ENCODE data around the gene DOCK1.
"Not testable (repeated sequence)": the region's sequence is repeated elsewhere in the genome, so short reads cannot be mapped to it uniquely, and the experiment has no call there.

DOCK1 gene

DNA sequence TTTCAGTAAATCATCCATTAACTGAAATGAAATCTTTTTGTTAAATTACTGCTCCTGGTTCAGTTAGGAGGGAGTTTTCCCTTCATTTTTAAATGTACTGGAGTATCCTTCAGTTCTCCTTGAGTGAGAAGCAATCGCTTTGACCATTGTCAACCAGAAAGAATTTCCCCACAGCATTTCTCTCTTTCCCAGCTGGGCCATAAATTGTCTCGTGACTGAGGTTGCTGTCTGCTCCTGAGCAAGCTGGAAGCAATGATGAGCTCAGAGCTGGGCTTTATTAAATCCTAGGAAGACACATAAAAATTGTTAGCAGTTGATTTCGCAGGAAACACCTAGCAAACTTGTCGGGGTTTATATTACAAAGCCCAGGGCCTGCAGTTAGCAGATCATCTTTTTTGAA lies 393.2 kb downstream of the DOCK1 start:
- Histone ChIP-seq H3K4me1 (ENCODE audit: insufficient read depth, low read length) (no peaks in the 10 kb centered on the region; the same call in 1 of the 2 replicates), H3K27ac (ENCODE audit: low read length) (no peak overlapping the region), H3K9me3 (ENCODE audit: insufficient read depth, low read depth, low read length) (no peaks in the 10 kb centered on the region), H3K36me3 (ENCODE audit: insufficient read depth, low read depth, low read length) (no peaks in the 10 kb centered on the region), H3K4me3 (ENCODE audit: low read length) (no peak overlapping the region), H3K27me3 (ENCODE audit: insufficient read depth, low read length) (no peaks in the 10 kb centered on the region), H3K9ac (ENCODE audit: low read depth, low read length) (no peak overlapping the region)

DNA sequence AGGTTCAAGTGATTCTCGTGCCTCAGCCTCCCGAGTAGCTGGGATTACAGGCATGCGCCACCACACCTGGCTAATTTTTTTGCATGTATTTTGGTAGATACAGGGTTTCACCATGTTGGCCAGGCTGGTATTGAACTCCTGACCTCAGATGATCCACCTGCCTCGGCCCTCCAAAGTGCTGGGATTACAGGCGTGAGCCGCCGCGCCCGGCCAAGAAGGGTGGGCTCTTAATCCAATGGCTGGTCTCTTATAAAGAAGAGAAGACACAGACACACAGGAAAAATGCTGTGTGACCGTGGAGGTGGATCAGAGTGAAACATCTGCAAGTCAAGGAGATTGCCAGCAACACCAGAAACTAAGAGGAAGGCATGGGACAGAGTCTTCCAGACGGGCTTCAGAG lies 394.0 kb downstream of the DOCK1 start:
- H3K27me3 ChIP-seq (ENCODE audit: insufficient read depth, low read length); H3K9me3 ChIP-seq (ENCODE audit: insufficient read depth, low read depth, low read length); H3K36me3 ChIP-seq (ENCODE audit: insufficient read depth, low read depth, low read length); H3K27ac ChIP-seq (ENCODE audit: low read length); H3K4me3 ChIP-seq (ENCODE audit: low read length); H3K4me1 ChIP-seq (ENCODE audit: insufficient read depth, low read length); H3K9ac ChIP-seq (ENCODE audit: low read depth, low read length): not testable (repeated sequence)

DNA sequence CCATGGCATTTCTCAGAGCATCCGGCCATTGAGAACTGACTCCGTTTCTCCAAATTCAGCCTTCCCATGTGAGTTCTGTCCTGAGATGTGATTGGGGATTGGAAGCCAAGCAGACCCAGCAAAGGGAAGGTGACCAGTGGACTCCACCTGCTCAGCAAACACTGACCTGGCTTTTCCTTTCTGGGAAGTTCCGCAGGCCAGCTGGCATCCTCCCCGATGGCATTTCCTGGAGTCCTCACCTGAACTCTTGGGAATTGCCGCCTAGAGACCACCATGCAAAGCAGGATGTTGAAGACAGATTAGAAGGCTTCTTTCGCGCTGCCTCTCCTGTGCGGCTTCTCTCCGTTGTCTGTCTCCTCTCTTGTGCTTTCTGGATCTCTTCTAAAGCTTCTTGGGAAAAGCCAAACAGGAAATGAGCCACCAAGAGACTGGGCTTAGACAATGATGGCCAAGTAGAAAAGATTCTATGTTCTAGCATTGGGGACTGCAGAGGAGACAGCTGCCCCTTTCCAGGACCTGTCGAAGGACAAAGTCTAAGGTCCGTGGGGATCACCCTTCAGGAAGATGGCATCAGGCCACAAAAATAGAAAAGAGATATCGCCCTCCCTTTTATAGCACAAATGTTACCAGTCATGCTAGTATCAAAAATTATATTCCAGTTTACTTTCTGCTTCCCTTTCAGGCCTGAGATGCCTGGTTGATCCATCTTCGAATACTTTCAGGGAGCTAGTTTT lies 394.9 kb downstream of the DOCK1 start:
- no peaks in the 10 kb centered on the region for H3K27me3 ChIP-seq (ENCODE audit: insufficient read depth, low read length)
- H3K4me3 ChIP-seq (ENCODE audit: low read length): no peak overlapping the region
- H3K9me3 ChIP-seq (ENCODE audit: insufficient read depth, low read depth, low read length): no peaks in the 10 kb centered on the region
- H3K36me3 ChIP-seq (ENCODE audit: insufficient read depth, low read depth, low read length): no peaks in the 10 kb centered on the region
- H3K9ac ChIP-seq (ENCODE audit: low read depth, low read length): no peak overlapping the region
- no peak overlapping the region for H3K27ac ChIP-seq (ENCODE audit: low read length)
- H3K4me1 ChIP-seq (ENCODE audit: insufficient read depth, low read length): no peaks in the 10 kb centered on the region; the same call in 1 of the 2 replicates

DNA sequence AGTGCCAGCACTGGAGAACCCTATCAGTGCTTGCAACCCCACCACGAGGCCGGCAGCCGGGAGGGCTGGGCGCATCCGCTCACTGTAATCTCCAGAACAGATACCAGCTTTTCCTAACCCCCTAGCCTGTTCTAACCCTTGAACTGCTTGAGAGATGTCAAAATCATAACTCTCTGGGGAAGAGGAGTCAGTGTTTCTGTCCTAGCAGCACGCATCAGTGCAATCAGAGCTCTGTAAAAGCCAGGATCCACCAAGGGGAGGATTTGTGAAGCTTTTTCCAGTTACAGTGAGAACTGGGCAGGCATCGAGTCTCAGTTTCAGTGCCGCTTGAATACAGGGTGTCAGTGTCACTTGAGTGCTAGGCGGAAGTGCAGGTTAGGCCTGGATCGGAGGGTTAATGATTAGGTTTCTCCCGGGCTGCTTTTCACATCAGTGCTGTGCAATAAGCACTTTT lies 395.7 kb downstream of the DOCK1 start:
- Histone ChIP-seq H3K36me3 (ENCODE audit: insufficient read depth, low read depth, low read length) (no peaks in the 10 kb centered on the region), H3K27me3 (ENCODE audit: insufficient read depth, low read length) (no peaks in the 10 kb centered on the region), H3K4me1 (ENCODE audit: insufficient read depth, low read length) (no peaks in the 10 kb centered on the region; the same call in 1 of the 2 replicates), H3K27ac (ENCODE audit: low read length) (no peak overlapping the region), H3K4me3 (ENCODE audit: low read length) (no peak overlapping the region), H3K9me3 (ENCODE audit: insufficient read depth, low read depth, low read length) (no peaks in the 10 kb centered on the region), H3K9ac (ENCODE audit: low read depth, low read length) (no peak overlapping the region)

DNA sequence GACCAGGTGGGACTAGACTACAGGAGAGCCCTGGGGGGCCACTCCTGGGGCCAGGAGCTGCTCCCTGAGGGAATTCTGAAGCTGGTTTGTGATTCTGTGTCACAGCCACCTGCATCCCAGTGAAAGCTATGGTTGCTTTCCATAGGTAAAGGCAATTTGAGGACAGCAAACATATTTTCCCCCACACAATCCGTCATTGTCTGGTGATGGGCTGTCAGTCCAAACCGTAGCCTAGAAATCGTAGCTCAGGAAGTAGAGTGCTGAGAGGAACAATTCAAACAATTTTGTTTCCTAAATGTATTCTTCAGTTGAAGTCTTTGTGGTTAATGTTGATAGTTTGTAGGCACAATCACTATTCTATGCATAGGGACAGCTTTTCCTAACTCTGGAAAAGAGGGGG lies 397.1 kb downstream of the DOCK1 start:
- Histone ChIP-seq H3K4me3 (ENCODE audit: low read length) (no peak overlapping the region), H3K9ac (ENCODE audit: low read depth, low read length) (no peak overlapping the region), H3K9me3 (ENCODE audit: insufficient read depth, low read depth, low read length) (no peaks in the 10 kb centered on the region), H3K4me1 (ENCODE audit: insufficient read depth, low read length) (no peaks in the 10 kb centered on the region), H3K36me3 (ENCODE audit: insufficient read depth, low read depth, low read length) (no peaks in the 10 kb centered on the region), H3K27ac (ENCODE audit: low read length) (no peak overlapping the region), H3K27me3 (ENCODE audit: insufficient read depth, low read length) (no peaks in the 10 kb centered on the region)

DNA sequence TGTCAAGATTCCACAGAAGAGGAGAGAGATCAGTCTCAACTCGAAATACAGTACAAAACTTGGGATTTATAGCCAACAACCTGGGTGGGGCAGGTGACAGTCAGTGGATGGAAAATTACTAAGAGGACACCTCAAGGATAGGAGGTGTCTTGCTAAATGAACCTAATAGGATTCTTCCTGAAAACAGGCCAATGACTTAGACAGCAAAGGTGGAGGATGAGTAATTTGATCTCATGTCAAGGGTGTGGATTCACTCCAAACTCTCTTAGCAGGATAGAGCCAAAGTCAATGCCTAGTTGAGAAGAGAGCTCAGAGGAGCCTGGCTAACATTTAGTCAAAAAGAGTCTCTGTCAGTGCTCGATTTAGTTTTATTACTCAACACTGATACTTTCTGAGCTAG lies 397.9 kb downstream of the DOCK1 start:
- H3K4me1 ChIP-seq (ENCODE audit: insufficient read depth, low read length): no peaks in the 10 kb centered on the region
- no peaks in the 10 kb centered on the region for H3K27me3 ChIP-seq (ENCODE audit: insufficient read depth, low read length)
- no peak overlapping the region for H3K4me3 ChIP-seq (ENCODE audit: low read length)
- H3K9ac ChIP-seq (ENCODE audit: low read depth, low read length): no peak overlapping the region
- H3K9me3 ChIP-seq (ENCODE audit: insufficient read depth, low read depth, low read length): no peaks in the 10 kb centered on the region
- no peak overlapping the region for H3K27ac ChIP-seq (ENCODE audit: low read length)
- no peaks in the 10 kb centered on the region for H3K36me3 ChIP-seq (ENCODE audit: insufficient read depth, low read depth, low read length)

DNA sequence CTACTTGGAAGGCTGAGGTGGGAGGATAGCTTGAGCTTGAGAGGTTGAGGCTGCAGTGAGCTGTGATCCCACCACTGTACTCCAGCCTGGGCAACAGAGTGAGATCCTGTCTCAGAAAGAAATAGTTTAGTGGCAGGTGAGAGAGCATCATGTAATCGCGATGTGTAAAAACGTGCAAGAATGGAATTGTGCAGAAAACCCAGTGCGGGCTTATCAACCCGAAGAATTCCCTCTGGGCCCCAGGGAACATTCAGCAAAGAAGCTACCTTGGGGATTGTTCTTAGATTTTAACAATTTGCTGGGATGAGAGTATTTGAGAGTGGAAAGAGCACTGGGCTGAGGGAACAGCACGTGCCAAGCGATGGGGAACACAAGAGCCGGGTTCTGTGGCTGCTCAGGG lies 398.5 kb downstream of the DOCK1 start:
- Histone ChIP-seq H3K9ac (ENCODE audit: low read depth, low read length) (no peak overlapping the region), H3K27ac (ENCODE audit: low read length) (no peak overlapping the region), H3K4me3 (ENCODE audit: low read length) (no peak overlapping the region), H3K27me3 (ENCODE audit: insufficient read depth, low read length) (no peaks in the 10 kb centered on the region), H3K4me1 (ENCODE audit: insufficient read depth, low read length) (no peaks in the 10 kb centered on the region), H3K9me3 (ENCODE audit: insufficient read depth, low read depth, low read length) (no peaks in the 10 kb centered on the region), H3K36me3 (ENCODE audit: insufficient read depth, low read depth, low read length) (no peaks in the 10 kb centered on the region)

DNA sequence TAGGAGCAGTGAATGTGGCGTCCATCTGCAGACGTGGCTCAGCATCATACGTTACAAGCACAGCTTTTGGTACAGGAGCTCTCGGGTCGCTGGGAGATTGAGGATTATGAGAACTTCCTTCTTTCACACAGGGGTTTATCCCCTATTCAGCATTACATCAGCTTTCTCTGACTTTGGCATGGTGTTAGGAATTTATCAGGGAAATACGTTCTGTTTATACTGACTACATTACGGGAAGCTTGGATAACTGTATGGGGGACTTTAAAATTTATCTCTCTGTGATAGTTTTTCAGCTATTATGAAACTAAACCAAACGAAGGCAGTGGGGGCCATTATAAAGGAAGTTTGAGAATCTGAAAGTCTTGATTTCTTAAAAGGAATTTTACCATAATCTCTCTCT lies 401.3 kb downstream of the DOCK1 start:
- H3K9ac ChIP-seq (ENCODE audit: low read depth, low read length): no peak overlapping the region
- no peak overlapping the region for H3K27ac ChIP-seq (ENCODE audit: low read length)
- peaks cover 10% of the 10 kb centered on the region; the same call in 1 of the 2 replicates for H3K4me1 ChIP-seq (ENCODE audit: insufficient read depth, low read length)
- no peaks in the 10 kb centered on the region for H3K9me3 ChIP-seq (ENCODE audit: insufficient read depth, low read depth, low read length)
- H3K36me3 ChIP-seq (ENCODE audit: insufficient read depth, low read depth, low read length): no peaks in the 10 kb centered on the region
- H3K4me3 ChIP-seq (ENCODE audit: low read length): no peak overlapping the region
- no peaks in the 10 kb centered on the region for H3K27me3 ChIP-seq (ENCODE audit: insufficient read depth, low read length)

DNA sequence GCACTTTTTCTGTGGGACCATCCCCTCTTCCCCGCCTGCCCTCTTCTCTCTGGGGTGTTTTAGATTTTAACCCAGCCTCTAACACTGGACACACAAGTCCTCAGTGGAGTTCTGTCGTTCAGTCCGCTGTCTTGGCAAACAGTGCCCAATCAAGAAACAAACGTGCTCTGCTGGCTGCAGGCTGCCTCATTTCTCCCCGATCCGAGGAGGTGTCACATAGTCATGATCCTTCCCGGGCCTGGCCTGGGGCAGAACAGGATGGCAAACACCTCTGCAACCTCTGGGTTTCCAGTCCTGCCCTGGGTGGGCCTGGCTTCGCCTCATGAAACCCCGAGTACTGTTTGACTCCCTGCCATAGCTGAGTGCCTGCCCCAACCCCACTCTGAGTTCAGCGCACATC lies 402.1 kb downstream of the DOCK1 start:
- H3K4me1 ChIP-seq (ENCODE audit: insufficient read depth, low read length): peaks cover 10% of the 10 kb centered on the region; the same call in 1 of the 2 replicates
- H3K9ac ChIP-seq (ENCODE audit: low read depth, low read length): no peak overlapping the region
- H3K9me3 ChIP-seq (ENCODE audit: insufficient read depth, low read depth, low read length): no peaks in the 10 kb centered on the region
- H3K4me3 ChIP-seq (ENCODE audit: low read length): no peak overlapping the region
- H3K27ac ChIP-seq (ENCODE audit: low read length): no peak overlapping the region
- no peaks in the 10 kb centered on the region for H3K36me3 ChIP-seq (ENCODE audit: insufficient read depth, low read depth, low read length)
- H3K27me3 ChIP-seq (ENCODE audit: insufficient read depth, low read length): no peaks in the 10 kb centered on the region

DNA sequence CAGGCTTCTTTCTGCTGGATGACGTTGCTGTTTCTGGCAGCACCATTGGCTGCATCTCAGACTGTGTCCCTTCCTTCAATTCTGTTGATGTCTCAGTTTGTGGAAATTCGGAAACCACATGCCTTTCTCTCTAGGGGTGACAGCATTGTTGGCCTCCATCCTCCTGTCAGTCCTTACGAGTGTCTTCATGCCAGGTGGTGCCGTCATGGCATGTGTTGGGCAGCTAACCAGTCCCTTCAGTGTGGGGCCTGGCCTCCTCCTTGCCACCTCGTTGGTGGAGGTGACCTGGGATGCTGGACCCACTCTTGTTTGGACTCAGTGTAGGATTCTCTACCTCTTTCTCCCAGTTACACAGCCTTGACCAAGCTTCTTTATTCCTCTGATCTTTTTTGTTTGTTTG lies 402.8 kb downstream of the DOCK1 start:
- no peaks in the 10 kb centered on the region for H3K27me3 ChIP-seq (ENCODE audit: insufficient read depth, low read length)
- no peaks in the 10 kb centered on the region for H3K9me3 ChIP-seq (ENCODE audit: insufficient read depth, low read depth, low read length)
- H3K4me1 ChIP-seq (ENCODE audit: insufficient read depth, low read length): peaks cover 10% of the 10 kb centered on the region; the same call in 1 of the 2 replicates
- H3K9ac ChIP-seq (ENCODE audit: low read depth, low read length): no peak overlapping the region
- no peaks in the 10 kb centered on the region for H3K36me3 ChIP-seq (ENCODE audit: insufficient read depth, low read depth, low read length)
- no peak overlapping the region for H3K27ac ChIP-seq (ENCODE audit: low read length)
- H3K4me3 ChIP-seq (ENCODE audit: low read length): no peak overlapping the region

DNA sequence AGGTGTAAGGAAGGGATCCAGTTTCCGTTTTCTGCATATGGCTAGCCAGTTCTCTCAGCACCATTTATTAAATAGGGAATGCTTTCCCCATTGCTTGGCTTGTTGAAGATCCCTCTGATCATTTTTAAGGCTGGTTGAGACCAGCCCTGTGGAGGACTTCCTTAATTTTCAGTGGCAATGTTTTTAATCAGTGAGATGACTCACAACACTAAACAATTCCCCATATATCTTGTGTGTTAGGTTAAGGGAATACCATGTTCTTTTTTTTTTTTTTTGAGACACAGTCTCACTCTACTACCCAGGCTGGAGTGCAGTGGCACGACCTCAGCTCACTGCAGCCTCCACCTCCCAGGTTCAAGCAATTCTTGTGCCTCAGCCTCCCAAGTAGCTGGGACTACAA lies 404.4 kb downstream of the DOCK1 start:
- H3K4me1 ChIP-seq (ENCODE audit: insufficient read depth, low read length): peaks cover 10% of the 10 kb centered on the region; the same call in 1 of the 2 replicates
- H3K36me3 ChIP-seq (ENCODE audit: insufficient read depth, low read depth, low read length); H3K9me3 ChIP-seq (ENCODE audit: insufficient read depth, low read depth, low read length); H3K27ac ChIP-seq (ENCODE audit: low read length); H3K9ac ChIP-seq (ENCODE audit: low read depth, low read length); H3K4me3 ChIP-seq (ENCODE audit: low read length); H3K27me3 ChIP-seq (ENCODE audit: insufficient read depth, low read length): not testable (repeated sequence)

DNA sequence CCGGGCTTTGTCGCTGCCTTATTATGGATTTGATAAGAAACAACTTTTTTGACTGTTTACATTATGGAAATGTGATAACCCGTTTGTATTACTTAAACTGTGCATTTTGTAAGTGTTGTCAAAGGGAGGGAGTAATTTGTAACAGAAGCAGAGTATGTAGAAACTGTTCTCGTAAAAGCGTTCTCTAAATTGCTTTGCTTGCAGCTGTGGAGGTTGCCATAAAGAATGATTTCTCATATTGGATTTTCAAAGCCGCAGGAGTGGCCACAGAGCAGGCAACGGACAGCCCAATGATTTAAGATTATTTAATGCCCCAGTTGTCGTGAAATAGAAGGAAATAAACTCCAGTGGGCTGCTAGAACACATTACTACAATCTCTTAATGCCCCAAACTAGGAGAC lies 405.2 kb downstream of the DOCK1 start:
- no peaks in the 10 kb centered on the region for H3K36me3 ChIP-seq (ENCODE audit: insufficient read depth, low read depth, low read length)
- no peak overlapping the region for H3K9ac ChIP-seq (ENCODE audit: low read depth, low read length)
- H3K27ac ChIP-seq (ENCODE audit: low read length): no peak overlapping the region
- H3K4me3 ChIP-seq (ENCODE audit: low read length): no peak overlapping the region
- H3K27me3 ChIP-seq (ENCODE audit: insufficient read depth, low read length): no peaks in the 10 kb centered on the region
- peaks cover 10% of the 10 kb centered on the region; the same call in 1 of the 2 replicates for H3K4me1 ChIP-seq (ENCODE audit: insufficient read depth, low read length)
- H3K9me3 ChIP-seq (ENCODE audit: insufficient read depth, low read depth, low read length): no peaks in the 10 kb centered on the region

Measured in iPS-20b (cell line).